ENCODE data around the gene MBD5. TPM values are rescaled to one million over a fixed set of nuclear protein-coding genes. Genes with fewer than 3 reads are reported as not detected.

Gene MBD5
- total RNA-seq, 1 experiment from 2014 or later, result 33.9 TPM

- Mint-ChIP-seq H3K4me1 (ENCODE audit: insufficient read depth, unreplicated experiment) (no peaks in the 10 kb centered on the region), H3K27ac (ENCODE audit: low read depth, unreplicated experiment) (no peak overlapping the region), H3K36me3 (ENCODE audit: insufficient read depth, unreplicated experiment) (no peaks in the 10 kb centered on the region), H3K4me3 (ENCODE audit: unreplicated experiment) (no peak overlapping the region), H3K9me3 (ENCODE audit: unreplicated experiment) (no peaks in the 10 kb centered on the region), H3K27me3 (ENCODE audit: insufficient read depth, unreplicated experiment) (no peaks in the 10 kb centered on the region)
- intact Hi-C loops (cut with micrococcal nuclease), result no loop called here
- BruUV-seq (replicated peaks), result no TSS peak
- peak; percentile 48 for DNase-seq (ENCODE audit: unreplicated experiment)
- ChIA-PET POLR2A (interaction anchor here (0.8 to 1.1 kb wide), 2 partner anchors 14 to 1754 kb away, joined by 3 read pairs; no protein-coding TSS in a partner anchor), CTCF (interaction anchor here (0.5 to 1.8 kb wide), 3 partner anchors 211 to 363 kb away, joined by 3 to 5 read pairs (median 4); no protein-coding TSS in a partner anchor)
- TF ChIP-seq, protein P1, sequence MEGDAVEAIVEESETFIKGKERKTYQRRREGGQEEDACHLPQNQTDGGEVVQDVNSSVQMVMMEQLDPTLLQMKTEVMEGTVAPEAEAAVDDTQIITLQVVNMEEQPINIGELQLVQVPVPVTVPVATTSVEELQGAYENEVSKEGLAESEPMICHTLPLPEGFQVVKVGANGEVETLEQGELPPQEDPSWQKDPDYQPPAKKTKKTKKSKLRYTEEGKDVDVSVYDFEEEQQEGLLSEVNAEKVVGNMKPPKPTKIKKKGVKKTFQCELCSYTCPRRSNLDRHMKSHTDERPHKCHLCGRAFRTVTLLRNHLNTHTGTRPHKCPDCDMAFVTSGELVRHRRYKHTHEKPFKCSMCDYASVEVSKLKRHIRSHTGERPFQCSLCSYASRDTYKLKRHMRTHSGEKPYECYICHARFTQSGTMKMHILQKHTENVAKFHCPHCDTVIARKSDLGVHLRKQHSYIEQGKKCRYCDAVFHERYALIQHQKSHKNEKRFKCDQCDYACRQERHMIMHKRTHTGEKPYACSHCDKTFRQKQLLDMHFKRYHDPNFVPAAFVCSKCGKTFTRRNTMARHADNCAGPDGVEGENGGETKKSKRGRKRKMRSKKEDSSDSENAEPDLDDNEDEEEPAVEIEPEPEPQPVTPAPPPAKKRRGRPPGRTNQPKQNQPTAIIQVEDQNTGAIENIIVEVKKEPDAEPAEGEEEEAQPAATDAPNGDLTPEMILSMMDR (IDR thresholded peaks at IDR 0.05; ENCODE audit: unreplicated experiment), result no peak
These were observed 277.3 kb downstream of the MBD5 start for GRCh38 chr2:148298196-148298595.

- POLR2A ChIA-PET, result no interaction called here
- Mint-ChIP-seq H3K36me3 (ENCODE audit: insufficient read depth, unreplicated experiment) (no peaks in the 10 kb centered on the region), H3K4me3 (ENCODE audit: unreplicated experiment) (no peak overlapping the region), H3K27ac (ENCODE audit: low read depth, unreplicated experiment) (no peak overlapping the region), H3K9me3 (ENCODE audit: unreplicated experiment) (no peaks in the 10 kb centered on the region), H3K4me1 (ENCODE audit: insufficient read depth, unreplicated experiment) (no peaks in the 10 kb centered on the region), H3K27me3 (ENCODE audit: insufficient read depth, unreplicated experiment) (no peaks in the 10 kb centered on the region)
- TF ChIP-seq, protein P1 (IDR thresholded peaks at IDR 0.05; ENCODE audit: unreplicated experiment), result no peak
- BruUV-seq (replicated peaks), result no TSS peak
- no peak for DNase-seq (ENCODE audit: unreplicated experiment)
- intact Hi-C loops (cut with micrococcal nuclease), result loop anchor here (10.0 kb wide), 1 partner anchor 205 kb away; no protein-coding TSS in a partner anchor
- CTCF ChIA-PET, result interaction anchor here (0.6 kb wide), 1 partner anchor 80 kb away, joined by 3 read pairs; no protein-coding TSS in a partner anchor
These were observed 278.7 kb downstream of the MBD5 start for GRCh38 chr2:148299616-148300015.

DNA sequence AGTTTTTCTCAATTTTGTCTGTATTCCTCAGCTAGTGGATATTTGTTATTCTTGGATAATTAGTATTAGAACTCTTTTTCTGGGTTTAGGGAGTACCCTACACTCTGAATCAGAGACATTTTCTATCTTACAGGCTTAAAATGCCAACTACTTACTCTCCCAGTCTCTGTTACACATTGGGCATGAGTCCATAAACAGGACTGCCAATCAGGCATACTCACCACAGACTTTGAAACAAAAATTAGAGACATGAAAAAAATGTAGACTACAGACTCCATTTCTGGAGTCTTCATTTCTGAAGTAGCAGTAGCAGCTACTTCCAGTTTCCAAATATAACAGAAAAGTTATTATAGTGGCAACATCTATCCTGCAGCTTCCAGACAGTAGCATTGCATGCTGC, 279.7 kb downstream of the MBD5 start:
- Mint-ChIP-seq H3K4me3 (ENCODE audit: unreplicated experiment) (no peak overlapping the region), H3K27me3 (ENCODE audit: insufficient read depth, unreplicated experiment) (no peaks in the 10 kb centered on the region), H3K27ac (ENCODE audit: low read depth, unreplicated experiment) (no peak overlapping the region), H3K9me3 (ENCODE audit: unreplicated experiment) (no peaks in the 10 kb centered on the region), H3K36me3 (ENCODE audit: insufficient read depth, unreplicated experiment) (no peaks in the 10 kb centered on the region), H3K4me1 (ENCODE audit: insufficient read depth, unreplicated experiment) (no peaks in the 10 kb centered on the region)
- ChIA-PET POLR2A (interaction anchor here (0.8 kb wide), 1 partner anchor 218 kb away, joined by 4 read pairs; no protein-coding TSS in a partner anchor), CTCF (interaction anchor here (0.7 kb wide), 1 partner anchor 29 kb away, joined by 7 read pairs; no protein-coding TSS in a partner anchor)
- TF ChIP-seq, protein P1 (IDR thresholded peaks at IDR 0.05; ENCODE audit: unreplicated experiment), result no peak
- no TSS peak for BruUV-seq (replicated peaks)
- intact Hi-C loops (cut with micrococcal nuclease), result loop anchor here (10.0 kb wide), 1 partner anchor 204 kb away; no protein-coding TSS in a partner anchor
- DNase-seq (ENCODE audit: unreplicated experiment), result no peak

DNA sequence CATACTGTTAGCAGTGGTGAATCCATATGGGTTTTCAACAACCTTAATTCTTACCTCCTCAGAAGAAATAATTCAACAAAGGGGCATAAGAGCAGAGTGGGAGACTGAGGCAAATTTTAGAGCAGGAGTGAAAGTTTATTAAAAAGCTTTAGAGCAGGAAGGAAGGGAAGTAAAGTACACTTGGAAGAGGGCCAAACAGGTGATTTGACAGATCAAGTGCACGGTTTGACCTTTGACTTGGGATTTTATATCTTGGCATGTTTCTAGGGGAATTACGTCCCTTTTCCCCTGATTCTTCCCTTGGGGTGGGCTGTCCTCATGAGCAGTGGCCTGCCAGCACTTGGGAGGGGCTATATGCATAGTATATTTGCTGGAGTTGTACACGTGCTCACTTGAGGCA, 280.5 kb downstream of the MBD5 start:
- H3K4me1 Mint-ChIP-seq (ENCODE audit: insufficient read depth, unreplicated experiment), result no peaks in the 10 kb centered on the region
- H3K36me3 Mint-ChIP-seq (ENCODE audit: insufficient read depth, unreplicated experiment), result no peaks in the 10 kb centered on the region
- no peak overlapping the region for H3K27ac Mint-ChIP-seq (ENCODE audit: low read depth, unreplicated experiment)
- TF ChIP-seq, protein P1 (IDR thresholded peaks at IDR 0.05; ENCODE audit: unreplicated experiment), result no peak
- intact Hi-C loops (cut with micrococcal nuclease), result loop anchor here (10.0 kb wide), 1 partner anchor 203 kb away; no protein-coding TSS in a partner anchor
- DNase-seq (ENCODE audit: unreplicated experiment), result no peak
- no peaks in the 10 kb centered on the region for H3K27me3 Mint-ChIP-seq (ENCODE audit: insufficient read depth, unreplicated experiment)
- ChIA-PET POLR2A (no interaction called here), CTCF (interaction anchor here (0.9 kb wide), 1 partner anchor 207 kb away, joined by 3 read pairs; no protein-coding TSS in a partner anchor)
- BruUV-seq (replicated peaks), result no TSS peak
- H3K4me3 Mint-ChIP-seq (ENCODE audit: unreplicated experiment), result no peak overlapping the region
- H3K9me3 Mint-ChIP-seq (ENCODE audit: unreplicated experiment), result no peaks in the 10 kb centered on the region

Data from MCF 10A (cell line).